HCT116 (cell line): Measurements from ENCODE around the gene KRTAP19-8. TPM values are rescaled to one million over a fixed set of nuclear protein-coding genes. Genes with fewer than 3 reads are reported as not detected.

Experiments
- ATAC-seq: fragments of 200-7000 bp; cut with Tn5 transposase; 2 replicates; pipeline ENCODE4 v1.9.1; 2020; ENCODE audit warnings: mild to moderate bottlenecking, moderate library complexity
- BruUV-seq: library from RNA; stranded (reverse); fragments of 400-500 nt; replicated peaks from 2 replicates; lab custom pipeline; 2021; lab: Mats Ljungman, UMichigan
- CTCF ChIA-PET: fragments of 300-600 bp; sonication (Branson Sonifier 250); formaldehyde crosslinking; loops from one replicate; lab custom pipeline; 2021; ENCODE audit warnings: antibody characterized with exemption; lab: Charles Lee
- POLR2A ChIA-PET: fragments of 300-600, 350-600 bp; sonication (Branson Sonifier 250); formaldehyde crosslinking; loops from one replicate; lab custom pipeline; 2021; ENCODE audit warnings: antibody characterized with exemption; lab: Charles Lee
- RAD21 ChIA-PET, 2 experiments: fragments of 300-600 bp; sonication (Branson Sonifier 250); formaldehyde crosslinking; loops; one replicate each; lab custom pipeline; 2023; ENCODE audit warnings: low total read pairs in 2 of 2; ENCODE audit not compliant: uncharacterized antibody in 2 of 2, unreplicated experiment in 2 of 2, low non-redundant PET in 1 of 2; lab: Charles Lee
- DNase-seq: peaks from one replicate; pipeline ENCODE4 v3.0.0-alpha.2; 2010; ENCODE audit warnings: low read depth, low spot score
- H2AFZ ChIP-seq: fragments of 200-600 bp; shearing (Covaris generic), sonication (generic); 2 replicates; pipeline ENCODE4 v1.6.1; 2017; ENCODE audit warnings: low read depth, mixed run types, mixed read lengths, antibody characterized with exemption, low read length; ENCODE audit not compliant: poor library complexity, severe bottlenecking
- H3K27ac ChIP-seq: 2 replicates; pipeline ENCODE4 v1.5.1; 2012; ENCODE audit warnings: low read depth, low read length
- H3K27me3 ChIP-seq: fragments of 200-600 bp; sonication (generic); 2 replicates; pipeline ENCODE4 v1.6.1; 2016; ENCODE audit warnings: mixed run types, low read length, mixed read lengths; ENCODE audit not compliant: insufficient read depth
- H3K36me3 ChIP-seq, 2 experiments: fragments of 200-500 bp in 1 of 2; fragments of 200-600 bp in 1 of 2; sonication (Bioruptor generic) in 1 of 2; sonication (generic) in 1 of 2; 2 replicates each; pipeline versions ENCODE4 v1.5.1 to v1.6.1; 2014 to 2016; ENCODE audit warnings: low read length in 2 of 2, inconsistent platforms in 1 of 2, mixed read lengths in 1 of 2, mixed run types in 1 of 2; ENCODE audit not compliant: insufficient read depth in 2 of 2, control insufficient read depth in 1 of 2
- H3K4me1 ChIP-seq, 2 experiments: fragments of 200-600 bp in 1 of 2; sonication (generic) in 1 of 2; 2 replicates each; pipeline versions ENCODE4 v1.5.1 to v1.6.1; 2012 to 2017; ENCODE audit warnings: low read length in 2 of 2, inconsistent platforms in 1 of 2, mild to moderate bottlenecking in 1 of 2, mixed read lengths in 1 of 2, mixed run types in 1 of 2, moderate library complexity in 1 of 2; ENCODE audit not compliant: insufficient read depth in 2 of 2, control insufficient read depth in 1 of 2
- H3K4me2 ChIP-seq: fragments of 200-600 bp; sonication (generic); 2 replicates; pipeline ENCODE4 v1.6.1; 2017; ENCODE audit warnings: mixed run types, low read length, mixed read lengths
- H3K4me3 ChIP-seq, 2 experiments: fragments of 200-600 bp in 1 of 2; sonication (generic) in 1 of 2; replicated peaks in 1 of 2; 2 replicates each; pipeline ENCODE4 v1.5.1; 2011 to 2016; ENCODE audit warnings: low read length in 2 of 2, control low read depth in 1 of 2, low read depth in 1 of 2, mild to moderate bottlenecking in 1 of 2, mixed read lengths in 1 of 2, mixed run types in 1 of 2
- H3K79me2 ChIP-seq: fragments of 200-600 bp; sonication (generic); 2 replicates; pipeline ENCODE4 v1.6.1; 2017; ENCODE audit warnings: mild to moderate bottlenecking, mixed run types, low read length, moderate library complexity, mixed read lengths; ENCODE audit not compliant: insufficient read depth
- H3K9ac ChIP-seq: fragments of 200-600 bp; sonication (generic); 2 replicates; pipeline ENCODE4 v1.6.1; 2016; ENCODE audit warnings: low read length, mixed read lengths
- H3K9me2 ChIP-seq: fragments of 200-600 bp; sonication (generic), shearing (Covaris generic); 2 replicates; pipeline ENCODE4 v1.6.1; 2017; ENCODE audit warnings: mixed run types, mild to moderate bottlenecking, moderate library complexity; ENCODE audit not compliant: insufficient read depth
- H3K9me3 ChIP-seq, 2 experiments: fragments of 200-500 bp in 1 of 2; fragments of 200-600 bp in 1 of 2; sonication (Bioruptor generic) in 1 of 2; sonication (generic) in 1 of 2; 2 replicates each; pipeline ENCODE4 v1.6.1; 2014 to 2017; ENCODE audit warnings: low read length in 2 of 2, mixed read lengths in 2 of 2, inconsistent platforms in 1 of 2, low read depth in 1 of 2, mild to moderate bottlenecking in 1 of 2, mixed run types in 1 of 2, moderate library complexity in 1 of 2; ENCODE audit not compliant: control insufficient read depth in 1 of 2, insufficient read depth in 1 of 2
- H4K20me1 ChIP-seq: fragments of 200-600 bp; sonication (generic), shearing (Covaris generic); 2 replicates; pipeline ENCODE4 v1.6.1; 2017; ENCODE audit warnings: mixed run types, mild to moderate bottlenecking, moderate library complexity; ENCODE audit not compliant: insufficient read depth
- CEBPB ChIP-seq: IDR thresholded peaks from 2 replicates; pipeline ENCODE4 v1.6.1; 2012; ENCODE audit warnings: low read depth
- CTCF ChIP-seq, 3 experiments: fragments of 200-600 bp in 1 of 3; sonication (generic) in 1 of 3; IDR thresholded peaks in 2 of 3; conservative IDR thresholded peaks in 1 of 3; 2 replicates each; pipeline ENCODE4 v1.5.1; 2012 to 2017; ENCODE audit warnings: low read depth in 2 of 3, low read length in 2 of 3, antibody characterized with exemption in 1 of 3, borderline replicate concordance in 1 of 3, control low read depth in 1 of 3, mild to moderate bottlenecking in 1 of 3, mixed read lengths in 1 of 3, mixed run types in 1 of 3, moderate library complexity in 1 of 3; ENCODE audit not compliant: insufficient read depth in 1 of 3
- EGR1 ChIP-seq: IDR thresholded peaks from 2 replicates; pipeline ENCODE4 v1.6.1; 2012; ENCODE audit warnings: low read depth
- ELF1 ChIP-seq: IDR thresholded peaks from 2 replicates; pipeline ENCODE4 v1.6.1; 2012; ENCODE audit warnings: low read depth, borderline replicate concordance
- EZH2 ChIP-seq: fragments of 200-600 bp; sonication (generic); IDR thresholded peaks from 2 replicates; pipeline ENCODE4 v1.6.1; 2017; ENCODE audit warnings: antibody characterized with exemption, mixed run types
- EZH2phosphoT487 ChIP-seq: fragments of 200-600 bp; IDR thresholded peaks from 2 replicates; pipeline ENCODE4 v1.6.1; 2018; ENCODE audit warnings: antibody characterized with exemption, borderline replicate concordance
- FOSL1 ChIP-seq: IDR thresholded peaks from 2 replicates; pipeline ENCODE4 v1.6.1; 2012; ENCODE audit warnings: low read depth
- JUND ChIP-seq: IDR thresholded peaks from 2 replicates; pipeline ENCODE4 v1.6.1; 2012
- POLR2A ChIP-seq: IDR thresholded peaks from 2 replicates; pipeline ENCODE4 v1.7.0; 2011; ENCODE audit warnings: borderline replicate concordance; ENCODE audit not compliant: insufficient read depth, insufficient read length; ENCODE audit errors: extremely low read depth
- POLR2AphosphoS5 ChIP-seq: IDR thresholded peaks from 2 replicates; pipeline ENCODE4 v1.6.1; 2011; ENCODE audit warnings: mild to moderate bottlenecking, low read depth, low read length, moderate library complexity
- REST ChIP-seq: IDR thresholded peaks from 2 replicates; pipeline ENCODE4 v1.6.1; 2012; ENCODE audit warnings: low read depth
- SP1 ChIP-seq: IDR thresholded peaks from 2 replicates; pipeline ENCODE4 v1.6.1; 2012; ENCODE audit warnings: low read depth
- SRF ChIP-seq: IDR thresholded peaks from 2 replicates; pipeline ENCODE4 v1.6.1; 2012; ENCODE audit warnings: low read depth
- TCF7L2 ChIP-seq: IDR thresholded peaks from 2 replicates; pipeline ENCODE4 v1.7.0; 2011; ENCODE audit warnings: borderline replicate concordance, inconsistent platforms; ENCODE audit not compliant: insufficient read depth, insufficient read length; ENCODE audit errors: extremely low read depth
- YY1 ChIP-seq: IDR thresholded peaks from 2 replicates; pipeline ENCODE4 v1.6.1; 2011; ENCODE audit warnings: low read length, low read depth, moderate library complexity, mild to moderate bottlenecking; ENCODE audit not compliant: insufficient replicate concordance; ENCODE audit errors: extremely low read depth
- ZNF274 ChIP-seq: fragments of 200-500 bp; sonication (Bioruptor generic); IDR thresholded peaks from 2 replicates; pipeline ENCODE4 v1.6.1; 2014; ENCODE audit warnings: mild to moderate bottlenecking, low read depth, low read length, inconsistent platforms
- intact Hi-C: fragments of 100-400 bp; cut with micrococcal nuclease; formaldehyde crosslinking; loops from 2 replicates; pipeline ENCODE4 v1.10.0; 2022
- total RNA-seq: library from RNA; stranded (reverse); gene quantifications from one replicate; pipeline ENCODE4 v1.2.1, GENCODE V29; 2021; ENCODE audit not compliant: unreplicated experiment
- TF ChIP-seq, protein P1 (sequence below): IDR thresholded peaks from 2 replicates; pipeline ENCODE4 v1.6.1; 2012
- TF ChIP-seq, protein P2 (sequence below): IDR thresholded peaks from 2 replicates; pipeline ENCODE4 v1.6.1; 2012
- TF ChIP-seq, protein P3 (sequence below): IDR thresholded peaks from 2 replicates; pipeline ENCODE4 v1.6.1; 2011; ENCODE audit warnings: mild to moderate bottlenecking, low read length, moderate library complexity; ENCODE audit not compliant: insufficient replicate concordance; ENCODE audit errors: extremely low read depth

The KRTAP19-8 gene
- total RNA-seq, 1 experiment from 2014 or later, result not detected

GRCh38 chr21:30996728-30997127 is 41.5 kb downstream of the KRTAP19-8 start:
- H3K9me2 ChIP-seq, result no peaks in the 10 kb centered on the region
- H3K4me1 ChIP-seq, result no peaks in the 10 kb centered on the region
- H3K9ac ChIP-seq, result no peak overlapping the region
- ATAC-seq, result no peak
- no TSS peak for BruUV-seq
- no peak overlapping the region for H3K4me3 ChIP-seq
- H3K36me3 ChIP-seq, result no peaks in the 10 kb centered on the region
- H3K79me2 ChIP-seq, result no peaks in the 10 kb centered on the region
- CTCF ChIA-PET, result no interaction called here
- no peak overlapping the region for H2AFZ ChIP-seq
- no peak overlapping the region for H3K27ac ChIP-seq
- H4K20me1 ChIP-seq, result no peaks in the 10 kb centered on the region
- intact Hi-C loops, result no loop called here
- no peaks in the 10 kb centered on the region for H3K9me3 ChIP-seq
- no peaks in the 10 kb centered on the region for H3K27me3 ChIP-seq
- H3K4me2 ChIP-seq, result no peak overlapping the region
- RAD21 ChIA-PET, result no interaction called here
- TF ChIP-seq FOSL1 (no peak), EZH2phosphoT487 (no peak), POLR2AphosphoS5 (no peak), CTCF (IDR thresholded peaks at IDR 0.05 in 2 of 3, conservative IDR thresholded peaks at IDR 0.05 in 1 of 3; ENCODE audit: borderline replicate concordance in 1 of 3, insufficient read depth in 1 of 3, low read depth in 2 of 3, low read length in 2 of 3) (no peak), ZNF274 (no peak), YY1 (no peak), SRF (no peak), JUND (no peak), POLR2A (no peak), REST (no peak), ELF1 (no peak), SP1 (no peak), TCF7L2 (no peak), CEBPB (no peak), EGR1 (no peak), EZH2 (no peak)
- TF ChIP-seq, protein P1, sequence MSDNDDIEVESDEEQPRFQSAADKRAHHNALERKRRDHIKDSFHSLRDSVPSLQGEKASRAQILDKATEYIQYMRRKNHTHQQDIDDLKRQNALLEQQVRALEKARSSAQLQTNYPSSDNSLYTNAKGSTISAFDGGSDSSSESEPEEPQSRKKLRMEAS, result no peak
- TF ChIP-seq, protein P2, sequence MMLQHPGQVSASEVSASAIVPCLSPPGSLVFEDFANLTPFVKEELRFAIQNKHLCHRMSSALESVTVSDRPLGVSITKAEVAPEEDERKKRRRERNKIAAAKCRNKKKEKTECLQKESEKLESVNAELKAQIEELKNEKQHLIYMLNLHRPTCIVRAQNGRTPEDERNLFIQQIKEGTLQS, result no peak
- TF ChIP-seq, protein P3, sequence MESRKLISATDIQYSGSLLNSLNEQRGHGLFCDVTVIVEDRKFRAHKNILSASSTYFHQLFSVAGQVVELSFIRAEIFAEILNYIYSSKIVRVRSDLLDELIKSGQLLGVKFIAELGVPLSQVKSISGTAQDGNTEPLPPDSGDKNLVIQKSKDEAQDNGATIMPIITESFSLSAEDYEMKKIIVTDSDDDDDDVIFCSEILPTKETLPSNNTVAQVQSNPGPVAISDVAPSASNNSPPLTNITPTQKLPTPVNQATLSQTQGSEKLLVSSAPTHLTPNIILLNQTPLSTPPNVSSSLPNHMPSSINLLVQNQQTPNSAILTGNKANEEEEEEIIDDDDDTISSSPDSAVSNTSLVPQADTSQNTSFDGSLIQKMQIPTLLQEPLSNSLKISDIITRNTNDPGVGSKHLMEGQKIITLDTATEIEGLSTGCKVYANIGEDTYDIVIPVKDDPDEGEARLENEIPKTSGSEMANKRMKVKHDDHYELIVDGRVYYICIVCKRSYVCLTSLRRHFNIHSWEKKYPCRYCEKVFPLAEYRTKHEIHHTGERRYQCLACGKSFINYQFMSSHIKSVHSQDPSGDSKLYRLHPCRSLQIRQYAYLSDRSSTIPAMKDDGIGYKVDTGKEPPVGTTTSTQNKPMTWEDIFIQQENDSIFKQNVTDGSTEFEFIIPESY, result no peak
- DNase-seq, result no peak
- POLR2A ChIA-PET, result no interaction called here
